ENCODE results near the gene PROM1. TPM values are rescaled to one million over a fixed set of nuclear protein-coding genes. Genes with fewer than 3 reads are reported as not detected.

The PROM1 gene
- polyA plus RNA-seq, 12 donors = 25.9 to 67.7 (median 55.3) TPM; not detected in 1

- no peak for DNase-seq
Observed at GRCh38 chr4:15951781-15952180, 132.0 kb downstream of the PROM1 start.

DNA sequence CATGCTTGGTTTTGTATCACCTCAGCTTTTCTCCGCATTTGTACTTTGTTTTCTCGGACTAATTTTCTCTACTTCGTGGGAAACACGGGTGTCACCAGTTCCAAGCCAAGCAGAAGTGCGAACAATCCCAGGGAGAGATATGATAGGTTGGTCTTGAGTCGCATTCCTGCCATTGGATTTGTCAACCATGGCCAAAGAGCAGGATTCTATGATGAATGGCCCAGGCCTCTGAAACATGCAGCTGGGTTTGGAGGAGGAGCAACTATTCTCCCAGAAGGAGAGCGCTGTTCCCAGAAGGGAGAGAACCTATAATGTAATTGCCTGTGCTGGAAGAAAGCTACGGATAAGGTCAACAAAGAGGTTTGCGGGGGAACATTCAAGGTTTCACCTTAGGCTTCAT lies 135.0 kb downstream of the PROM1 start:
- no peak for DNase-seq

GRCh38 chr4:15947684-15948083 lies 136.1 kb downstream of the PROM1 start:
- no peak for DNase-seq

DNA sequence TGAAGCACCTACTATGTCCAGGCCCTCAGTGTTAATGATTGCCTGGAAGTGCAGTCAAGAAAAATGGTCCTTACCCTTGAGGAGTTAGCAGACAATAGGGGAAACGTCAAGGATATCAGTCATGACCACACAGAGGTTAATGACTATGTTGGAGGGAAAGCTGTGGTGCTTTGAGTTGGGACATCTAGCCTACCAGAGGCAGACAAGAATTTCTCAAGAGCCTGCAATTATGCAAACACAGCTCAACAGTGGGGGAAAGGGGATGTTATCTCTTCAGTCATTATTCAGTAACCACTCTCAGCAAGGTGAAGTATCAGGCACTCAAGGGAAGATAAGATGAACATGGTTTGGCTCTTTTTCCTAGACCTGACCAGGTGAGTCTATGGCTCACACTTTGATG lies 138.3 kb downstream of the PROM1 start:
- DNase-seq = no peak

DNA sequence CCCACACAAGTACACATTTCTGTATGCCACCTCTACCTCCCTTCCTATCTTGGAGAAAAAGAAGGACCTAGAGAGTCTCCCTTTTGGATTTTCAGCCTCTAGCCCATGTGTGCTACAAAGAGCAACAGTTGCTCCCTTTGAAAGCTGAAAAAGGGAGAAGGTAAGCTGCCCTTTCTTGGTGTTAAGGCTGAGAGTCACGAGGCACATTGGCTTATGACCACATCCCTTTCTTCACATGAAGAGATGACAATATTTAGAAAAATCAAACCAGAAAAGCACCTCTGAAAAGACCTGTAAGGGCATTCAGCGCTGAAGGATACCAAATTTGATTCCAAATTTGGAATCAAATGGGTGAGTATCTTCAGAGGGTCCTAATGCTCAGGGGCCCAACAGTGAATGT lies 138.9 kb downstream of the PROM1 start:
- DNase-seq = no peak

- no peak for DNase-seq
Observed at GRCh38 chr4:15942283-15942682, 141.5 kb downstream of the PROM1 start.

- DNase-seq = no peak
Observed at GRCh38 chr4:15938640-15939039, 145.2 kb downstream of the PROM1 start, which contains the start of gene FGFBP1. Gene FGFBP1 (minus strand): TSS chr4:15938740. CDS start chr4:15936632, 2,108 bp downstream.

DNA sequence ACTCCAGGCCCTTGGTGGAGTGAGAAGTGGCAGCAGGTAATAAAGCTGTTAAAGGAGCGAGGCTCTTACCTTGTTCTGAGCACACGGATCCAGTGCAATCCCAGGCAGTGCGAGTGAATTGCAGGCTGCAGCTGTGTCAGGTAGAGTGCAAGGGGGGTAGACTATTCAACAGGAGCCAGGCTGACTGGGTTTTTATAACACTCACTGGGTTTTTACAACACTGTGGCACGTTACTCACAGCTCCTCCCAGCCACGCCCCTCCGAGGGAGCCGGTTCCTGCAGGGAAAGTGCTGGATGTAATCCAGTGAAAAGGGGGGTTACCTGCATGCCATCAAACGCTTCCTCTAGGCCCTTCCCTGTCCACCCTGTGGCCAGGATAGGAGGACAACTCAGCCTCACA lies 145.6 kb downstream of the PROM1 start:
- no peak for DNase-seq

DNA sequence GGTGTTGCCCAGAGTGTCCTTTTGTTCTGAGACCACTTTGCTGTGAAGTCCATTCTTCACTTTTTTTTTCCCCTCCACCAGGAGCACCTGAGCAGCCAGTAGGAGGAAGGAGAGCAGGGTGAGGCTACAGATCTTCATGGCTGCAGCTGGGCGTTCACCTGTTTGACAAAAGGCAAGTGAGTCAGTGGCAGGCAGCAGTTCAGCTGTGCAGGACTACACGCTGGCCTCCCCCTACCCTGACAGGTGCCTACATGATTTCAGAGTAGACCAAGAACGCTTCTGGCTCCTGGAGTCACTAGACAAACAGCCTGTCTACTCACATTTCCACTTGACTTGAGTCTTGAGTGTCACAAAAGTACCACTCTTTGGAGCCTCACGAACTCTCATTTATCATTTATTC lies 147.3 kb downstream of the PROM1 start:
- no peak for DNase-seq

- DNase-seq = no peak
Observed at GRCh38 chr4:15935504-15936402, 148.1 kb downstream of the PROM1 start.

DNA sequence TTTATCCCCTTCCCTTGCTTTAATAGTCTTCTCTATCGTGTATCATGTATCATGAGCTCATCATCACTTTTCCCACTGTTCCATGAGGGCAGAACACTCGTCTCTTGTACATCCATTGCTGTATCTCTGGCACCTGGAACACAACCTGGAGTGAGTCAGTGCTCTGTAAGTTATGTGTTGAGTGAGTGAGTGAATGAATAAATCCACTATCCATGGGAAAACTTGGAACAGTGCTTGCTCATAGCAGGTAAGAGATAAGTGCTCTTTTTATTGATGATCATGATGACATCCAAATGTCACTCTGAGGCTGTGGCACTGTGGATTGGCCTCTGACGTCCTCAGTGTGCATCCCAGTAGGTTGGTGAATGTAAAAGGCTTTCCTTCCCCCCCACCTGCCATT lies 149.6 kb downstream of the PROM1 start:
- DNase-seq = no peak

DNA sequence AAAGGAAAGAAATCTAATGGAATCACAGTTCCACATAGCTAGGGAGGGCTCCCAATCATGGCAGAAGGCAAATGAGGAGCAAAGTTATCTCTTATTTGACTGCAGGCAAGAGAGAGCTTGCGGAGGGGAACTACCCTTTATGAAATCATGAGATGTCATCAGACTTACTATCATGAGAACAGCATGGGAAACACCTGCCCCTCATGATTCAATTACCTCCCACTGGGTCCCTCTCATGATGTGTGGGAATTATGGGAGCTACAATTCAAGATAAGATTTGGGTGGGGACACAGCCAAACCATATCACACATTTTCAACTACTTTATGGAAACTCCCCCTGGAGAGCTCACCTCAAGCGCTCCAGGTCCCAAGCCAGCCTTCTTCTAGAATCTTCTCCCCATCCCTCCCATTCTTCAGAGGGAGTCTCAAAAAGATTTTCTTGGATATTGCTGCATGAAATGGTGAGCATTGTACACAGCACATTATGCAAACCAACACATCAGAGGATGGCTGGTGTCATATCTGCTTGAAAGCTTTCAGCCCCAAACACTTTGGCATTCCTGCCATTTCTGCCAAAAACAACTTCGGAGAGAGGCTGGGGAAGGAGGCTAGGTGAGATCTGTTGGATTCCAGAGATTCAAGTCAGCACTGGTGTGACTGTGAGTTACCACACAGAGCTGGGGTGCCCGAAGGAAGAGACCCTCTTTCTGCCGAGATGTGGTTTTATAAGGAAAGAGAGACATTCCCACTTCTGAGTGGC lies 152.2 kb downstream of the PROM1 start:
- no peak for DNase-seq

DNA sequence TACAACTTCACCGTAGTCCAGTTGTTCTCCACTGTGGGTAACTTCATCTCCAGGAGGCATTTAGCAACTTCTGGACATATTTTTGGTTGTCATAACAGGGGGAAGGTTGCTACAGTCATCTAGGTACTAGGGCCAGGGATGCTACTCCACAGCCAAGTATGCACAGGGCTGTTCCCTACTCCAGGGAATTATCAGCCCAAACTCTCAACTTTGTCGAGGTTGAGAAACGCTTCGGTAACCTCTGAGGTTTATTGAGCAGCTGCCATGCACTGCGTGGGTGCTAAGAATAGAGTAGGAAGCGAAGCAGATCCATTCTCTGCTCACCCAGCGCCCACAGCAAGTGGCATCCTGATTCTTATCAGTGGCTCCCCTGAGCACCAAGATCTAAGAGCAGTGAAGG lies 153.5 kb downstream of the PROM1 start:
- DNase-seq = no peak

DNA sequence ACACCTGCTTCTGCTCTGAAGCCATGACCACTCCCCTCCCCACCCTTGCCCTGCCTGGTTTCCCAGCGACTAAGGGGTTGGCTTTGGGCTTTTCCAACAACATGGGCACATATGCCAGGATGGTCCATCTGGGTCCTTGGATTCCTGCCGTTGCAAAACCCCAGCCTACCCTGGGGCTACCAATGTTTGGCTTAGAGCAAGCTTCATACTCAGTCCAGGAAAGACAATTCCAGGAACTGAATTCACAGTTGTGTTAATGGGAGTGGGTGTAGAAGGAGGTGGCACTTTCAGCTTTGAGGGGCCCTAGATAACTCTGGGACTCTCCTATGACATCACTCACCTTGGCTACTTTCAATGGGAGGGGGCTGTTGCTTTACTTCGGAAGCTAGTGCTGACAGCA lies 154.3 kb downstream of the PROM1 start:
- DNase-seq = no peak

DNA sequence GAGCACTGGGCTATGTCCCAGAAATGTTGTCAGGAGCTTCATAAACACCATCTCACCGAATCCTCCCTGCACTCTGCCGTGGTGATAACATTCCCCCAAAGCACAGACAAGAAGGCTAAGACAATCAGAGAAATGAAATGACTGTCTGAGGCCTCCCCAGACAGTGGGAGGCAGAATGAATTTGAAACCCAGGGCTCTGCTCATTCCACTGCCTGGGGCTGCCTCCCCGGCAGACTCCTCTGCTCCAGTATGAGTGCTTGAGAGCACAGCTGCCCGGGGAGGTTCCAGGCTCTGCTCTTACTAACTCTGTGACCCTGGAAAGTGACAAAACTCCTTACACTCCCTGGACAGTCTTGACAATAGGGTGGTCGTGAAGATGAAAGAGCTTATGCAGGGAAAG lies 154.9 kb downstream of the PROM1 start:
- DNase-seq = no peak

DNA sequence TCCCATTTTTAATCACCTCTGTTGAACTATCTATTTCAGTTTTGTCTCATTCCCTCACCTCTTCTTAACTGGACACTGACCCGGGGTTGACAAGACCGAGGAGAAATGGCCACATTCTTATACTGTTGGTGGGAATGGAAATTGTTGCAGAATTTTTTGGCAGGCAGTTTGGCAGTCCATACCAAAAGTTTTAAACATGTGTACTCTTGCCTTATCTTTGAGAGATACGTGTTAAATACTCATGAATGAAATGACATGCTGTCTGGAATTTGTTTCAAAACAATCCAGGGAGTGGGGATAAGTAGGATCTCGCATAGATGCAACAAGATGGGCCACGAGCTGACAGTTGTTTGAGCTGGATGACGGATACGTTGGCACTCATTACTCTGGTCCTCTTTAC lies 157.3 kb downstream of the PROM1 start:
- DNase-seq = no peak

DNA sequence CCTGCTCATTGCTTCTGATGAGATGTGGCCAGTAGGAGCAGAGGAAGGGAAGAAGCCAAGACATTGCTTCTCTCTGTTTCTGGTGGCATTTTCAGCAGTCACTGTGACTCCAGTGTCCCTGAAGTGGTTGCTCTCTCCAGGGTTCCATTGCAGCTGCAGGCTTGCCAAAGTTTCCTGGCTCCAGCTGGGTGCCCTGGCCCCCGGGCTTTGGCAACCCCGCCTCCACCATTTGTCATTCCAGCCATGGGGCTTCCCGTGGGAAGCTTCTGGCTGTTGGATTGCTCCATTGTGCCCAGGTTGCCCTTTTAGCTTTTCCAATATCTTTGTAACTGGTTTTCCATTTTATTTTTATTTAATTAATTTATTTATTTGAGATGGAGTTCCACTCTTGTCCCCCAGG lies 158.0 kb downstream of the PROM1 start:
- no peak for DNase-seq

DNA sequence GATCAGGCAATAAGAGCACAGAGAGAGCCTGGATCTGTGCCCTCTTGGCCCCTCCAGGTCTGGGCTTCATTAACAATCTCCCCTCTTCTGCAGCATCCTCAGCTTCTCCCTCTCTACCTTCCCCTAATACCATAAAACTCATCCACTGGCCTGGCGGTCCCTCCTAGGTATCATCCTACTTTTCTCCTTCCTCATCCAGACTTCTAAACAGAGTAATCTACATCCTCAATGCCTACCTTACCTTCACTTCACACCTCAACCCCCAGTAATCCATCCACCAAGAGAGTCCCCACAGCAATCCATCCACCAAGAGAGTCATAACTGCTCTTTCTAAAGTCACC lies 162.3 kb downstream of the PROM1 start:
- DNase-seq = no peak

- DNase-seq = peak; percentile 15
Observed at GRCh38 chr4:15920723-15921591, 162.9 kb downstream of the PROM1 start.

DNA sequence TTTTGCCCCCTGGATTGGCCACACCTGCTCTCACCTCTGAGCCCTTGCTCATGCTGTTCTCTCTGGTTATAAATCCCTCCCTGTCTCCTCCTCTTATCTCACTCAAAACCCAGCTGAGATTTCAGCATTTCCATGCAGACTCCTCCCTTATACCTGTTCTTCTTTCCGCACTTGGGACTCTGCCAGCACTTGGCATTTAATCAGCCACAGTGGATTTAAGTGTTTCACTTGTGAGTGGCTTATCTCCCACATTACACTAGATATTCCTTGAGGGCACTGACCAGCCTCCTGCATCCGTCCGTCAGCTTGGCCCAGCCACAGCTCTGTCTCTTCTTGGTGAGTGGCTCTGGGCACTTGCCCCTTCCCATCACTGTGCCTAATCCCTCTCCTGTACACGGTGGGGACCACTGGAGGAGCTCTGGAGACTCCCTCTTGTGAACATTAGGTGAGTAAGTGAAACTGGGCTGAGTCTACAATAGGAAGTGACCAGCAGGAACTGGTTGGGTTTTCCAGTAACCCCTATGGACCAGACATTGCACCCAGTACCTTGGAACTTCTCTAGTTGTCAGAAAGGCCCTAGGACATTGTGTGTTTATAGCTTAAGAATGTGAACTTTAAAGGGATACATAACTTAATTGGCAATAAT lies 165.2 kb downstream of the PROM1 start:
- no peak for DNase-seq

All from muscle of arm (tissue), 12 donors.